Activated T-cell treated with anti-CD3 and anti-CD28 coated beads, Interleukin-2, amount 50 U/mL, for 1 hour (primary cell): ENCODE data around the gene THOC5.
"Not testable (repeated sequence)": the region's sequence is repeated elsewhere in the genome, so short reads cannot be mapped to it uniquely, and the experiment has no call there.

ENCODE experiments used
- DNase-seq: peaks from one replicate; pipeline ENCODE4 v3.0.0-alpha.2; 2020

THOC5 gene

DNA sequence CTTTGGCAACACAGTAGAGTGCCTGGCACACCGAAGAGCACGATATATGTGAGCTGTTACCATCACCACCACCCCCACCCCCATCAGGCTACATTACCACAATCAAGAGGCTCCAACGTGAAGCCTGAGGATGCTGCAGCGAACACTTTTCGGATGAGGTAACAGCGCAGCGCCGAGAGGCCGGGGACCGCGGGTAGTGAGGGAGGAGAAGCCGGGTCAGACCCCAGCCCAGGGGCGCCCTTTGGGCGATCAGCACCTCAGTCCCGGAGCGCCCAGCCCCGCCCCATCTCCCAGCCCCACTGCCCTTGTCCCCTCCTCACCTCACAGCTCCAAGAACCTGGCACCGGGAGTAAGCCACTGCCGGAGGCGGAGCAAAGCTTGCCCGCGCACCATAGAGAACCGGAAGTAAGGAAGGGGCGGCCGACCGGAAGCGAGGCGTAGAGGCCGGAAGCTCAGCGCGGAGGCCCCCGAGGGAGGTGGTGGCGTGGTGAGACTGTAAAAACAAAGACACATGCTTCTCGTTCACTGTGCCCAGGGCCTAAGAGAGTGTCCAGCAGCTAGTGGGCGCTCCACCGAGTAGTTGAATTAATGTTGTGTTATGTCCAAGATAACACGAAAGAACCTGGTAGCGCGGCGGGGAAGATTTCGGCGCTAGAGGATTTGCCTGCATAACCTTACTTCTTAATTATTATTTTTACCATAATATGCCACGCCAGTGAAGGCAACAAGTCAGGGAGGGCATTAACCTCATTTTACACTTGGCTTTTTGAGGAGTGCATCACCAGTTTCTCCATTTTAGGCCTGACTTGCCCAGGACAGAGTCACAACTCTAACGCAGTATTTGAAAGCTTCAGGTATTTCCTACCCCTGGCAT is at the start of gene THOC5:
Gene THOC5, minus strand, starts transcription at position 407 of the 874 bp plus-strand sequence. CDS start 4,610 bp downstream, outside the sequence.
- DNase-seq, result peak; percentile 86

- DNase-seq, result no peak
Measured at GRCh38 chr22:29598684-29599020, 45.1 kb upstream of the THOC5 start.

DNA sequence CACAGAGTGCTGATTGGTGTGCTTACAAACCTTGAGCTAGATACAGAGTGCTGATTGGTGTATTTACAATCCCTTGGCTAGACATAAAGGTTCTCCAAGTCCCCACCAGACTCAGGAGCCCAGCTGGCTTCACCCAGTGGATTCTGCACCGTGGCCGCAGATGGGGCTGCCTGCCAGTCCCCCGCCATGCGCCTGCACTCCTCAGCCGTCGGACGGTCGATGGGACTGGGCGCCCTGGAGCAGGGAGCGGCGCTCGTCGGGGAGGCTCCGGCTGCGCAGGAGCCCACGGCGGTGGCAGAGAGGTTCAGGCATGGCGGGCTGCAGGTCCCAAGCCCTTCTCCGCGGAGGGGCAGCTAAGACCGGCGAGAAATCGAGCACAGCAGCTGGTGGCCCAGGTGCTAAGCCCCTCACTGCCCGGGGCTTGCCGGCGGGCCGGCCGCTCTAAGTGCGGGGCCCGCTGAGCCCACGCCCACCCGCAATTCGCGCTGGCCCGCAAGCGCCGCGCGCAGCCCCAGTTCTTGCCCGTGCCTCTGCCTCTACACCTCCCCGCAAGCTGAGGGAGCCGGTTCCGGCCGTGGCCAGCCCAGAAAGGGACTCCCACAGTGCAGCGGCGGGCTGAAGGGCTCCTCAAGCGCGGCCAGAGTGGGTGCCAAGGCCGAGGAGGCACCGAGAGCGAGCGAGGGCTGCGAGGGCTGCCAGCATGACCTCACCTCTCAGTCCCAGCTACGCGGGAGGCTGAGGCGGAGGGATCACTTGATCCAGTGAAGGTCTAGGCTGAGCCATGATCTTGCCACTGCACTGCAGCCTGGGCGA is 44.5 kb upstream of the THOC5 start:
- not testable (repeated sequence) for DNase-seq

DNA sequence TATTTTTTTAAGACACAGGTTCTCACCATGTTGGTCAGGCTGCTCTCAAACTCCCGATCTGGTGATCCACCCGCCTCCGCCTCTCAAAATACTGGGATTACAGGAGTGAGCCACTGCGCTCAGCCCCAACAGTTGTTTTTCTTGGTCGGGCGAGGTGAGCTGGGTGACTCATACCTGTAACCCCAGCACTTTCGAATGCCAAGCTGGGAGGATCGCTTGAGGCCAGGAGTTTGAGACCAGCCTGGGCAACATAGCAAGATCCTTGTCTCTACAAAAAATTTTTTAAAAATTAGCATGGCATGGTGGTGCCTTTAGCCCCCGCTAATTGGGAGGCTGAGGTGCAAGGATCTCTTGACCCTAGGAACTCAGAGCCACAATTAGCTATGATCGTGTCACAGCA is 42.9 kb upstream of the THOC5 start:
- no peak for DNase-seq

DNA sequence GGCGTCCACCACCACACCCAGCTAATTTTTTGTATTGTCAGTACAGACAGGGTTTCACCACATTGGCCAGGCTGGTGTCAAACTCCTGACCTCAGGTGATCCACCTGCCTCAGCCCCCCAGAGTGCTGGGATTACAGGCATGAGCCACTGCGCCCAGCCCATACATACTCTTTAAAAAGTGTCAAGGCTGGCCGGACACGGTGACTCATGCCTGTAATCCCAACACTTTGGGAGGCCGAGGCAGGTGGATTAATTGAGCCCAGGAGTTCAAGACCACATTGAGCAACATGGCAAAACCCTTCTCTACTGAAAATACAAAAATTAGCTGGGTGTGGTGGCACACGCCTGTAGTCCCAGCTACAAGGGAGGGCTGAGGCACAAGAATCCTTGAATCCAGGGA is 40.9 kb upstream of the THOC5 start:
- not testable (repeated sequence) for DNase-seq

DNA sequence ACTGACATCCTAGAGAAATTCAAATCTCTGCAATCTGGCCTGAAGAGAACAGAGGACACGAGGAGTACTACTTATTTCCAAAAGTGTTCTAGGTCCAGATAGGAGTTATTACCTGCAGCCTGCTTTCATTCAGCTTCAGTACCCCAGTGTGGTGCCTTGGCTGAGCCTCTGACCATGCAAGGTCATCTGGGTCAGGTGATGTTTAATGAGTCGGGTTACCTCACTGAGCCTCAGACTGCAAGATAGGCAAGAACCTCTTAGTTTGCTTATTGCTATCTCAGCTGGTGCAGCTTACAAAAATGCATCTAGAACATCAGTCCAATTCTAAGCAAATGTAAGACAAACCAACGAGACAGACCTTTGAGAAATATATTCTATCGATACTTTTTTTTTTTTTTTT is 40.4 kb upstream of the THOC5 start:
- no peak for DNase-seq

DNA sequence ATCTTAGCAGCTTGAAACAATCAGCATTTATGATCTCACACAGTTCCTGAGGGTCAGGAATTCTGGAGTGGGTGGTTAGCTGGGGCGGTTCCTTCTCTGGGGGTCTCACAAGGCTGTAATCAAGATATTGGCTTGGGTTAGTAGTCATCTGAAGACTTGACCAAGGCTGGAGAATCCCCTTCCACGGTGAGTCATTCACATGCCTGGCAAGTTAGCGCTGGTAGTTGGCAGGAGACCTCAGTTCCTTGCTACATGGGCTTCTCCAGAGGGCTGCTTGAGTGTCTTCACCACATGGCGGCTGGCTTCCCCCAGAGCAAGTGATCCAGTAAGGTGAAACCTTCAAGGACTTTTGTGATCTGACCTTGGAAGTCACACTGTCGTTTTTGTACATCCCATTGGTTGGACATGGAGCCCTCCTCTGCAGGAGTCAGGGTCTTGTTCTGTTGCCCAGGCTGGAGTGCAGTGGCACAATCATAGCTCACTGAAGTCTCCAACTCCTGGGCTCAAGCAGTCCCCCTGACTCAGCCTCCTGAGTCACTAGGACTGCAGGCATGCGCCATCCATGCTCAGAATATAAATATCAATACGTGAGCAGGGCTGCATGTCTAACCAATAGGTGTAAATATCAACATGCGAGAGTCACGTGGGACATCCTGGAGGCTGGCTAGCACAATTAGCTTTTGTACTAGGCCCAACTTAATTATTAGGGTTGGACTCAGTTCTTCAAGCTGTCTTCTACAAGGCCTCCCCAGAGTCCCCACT is 34.6 kb upstream of the THOC5 start:
- no peak for DNase-seq

- not testable (repeated sequence) for DNase-seq
Measured at GRCh38 chr22:29586193-29586705, 32.7 kb upstream of the THOC5 start.

- no peak for DNase-seq
Measured at GRCh38 chr22:29584975-29585374, 31.4 kb upstream of the THOC5 start.

DNA sequence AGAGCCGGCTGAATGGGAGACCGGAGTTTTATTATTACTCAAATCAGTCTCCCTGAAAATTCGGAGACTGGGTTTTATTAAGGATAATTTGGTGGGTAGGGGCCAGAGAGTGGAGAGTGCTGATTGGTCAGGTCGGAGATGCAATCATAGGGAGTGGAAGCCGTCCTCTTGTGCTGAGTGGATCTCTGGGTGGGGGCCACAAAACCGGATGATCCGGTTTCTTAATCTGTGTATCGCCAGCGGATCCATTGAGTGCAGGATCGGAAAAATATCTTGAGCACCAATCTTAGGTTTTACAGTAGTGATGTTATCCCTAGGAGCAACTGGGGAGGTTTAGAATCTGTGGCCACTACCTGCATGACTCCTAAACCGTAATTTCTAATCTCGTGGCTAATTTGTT is 28.2 kb upstream of the THOC5 start:
- no peak for DNase-seq

DNA sequence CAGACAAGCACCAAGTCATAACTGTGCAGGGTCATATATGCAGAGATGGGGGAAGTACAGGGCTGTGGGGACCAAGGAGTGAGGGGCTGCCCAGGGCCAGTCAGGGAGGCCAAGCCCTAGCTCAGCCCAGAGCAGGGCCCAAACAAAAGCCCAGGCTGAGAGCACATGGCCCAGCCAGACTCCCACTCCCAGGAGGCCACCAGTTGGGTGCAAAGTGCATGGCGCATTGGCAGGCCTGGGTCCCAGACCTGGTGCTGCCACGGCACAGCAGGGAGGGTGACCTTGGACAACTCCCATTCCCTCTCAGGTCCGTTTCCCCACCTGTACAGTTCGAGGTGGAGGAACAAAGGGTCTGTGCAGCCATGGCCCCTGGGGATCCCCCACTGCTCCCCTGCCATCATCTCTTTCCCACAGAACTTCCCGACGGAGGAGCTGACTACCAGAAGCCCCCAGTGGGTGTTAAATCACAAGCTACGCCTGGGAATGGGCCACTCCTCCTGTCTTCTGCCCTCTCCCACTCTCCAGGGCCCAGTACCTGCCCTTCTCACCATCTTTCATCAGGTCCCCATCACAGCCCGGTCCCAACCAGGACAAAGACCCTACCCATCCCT is 26.7 kb upstream of the THOC5 start:
- peak; percentile 24 for DNase-seq

DNA sequence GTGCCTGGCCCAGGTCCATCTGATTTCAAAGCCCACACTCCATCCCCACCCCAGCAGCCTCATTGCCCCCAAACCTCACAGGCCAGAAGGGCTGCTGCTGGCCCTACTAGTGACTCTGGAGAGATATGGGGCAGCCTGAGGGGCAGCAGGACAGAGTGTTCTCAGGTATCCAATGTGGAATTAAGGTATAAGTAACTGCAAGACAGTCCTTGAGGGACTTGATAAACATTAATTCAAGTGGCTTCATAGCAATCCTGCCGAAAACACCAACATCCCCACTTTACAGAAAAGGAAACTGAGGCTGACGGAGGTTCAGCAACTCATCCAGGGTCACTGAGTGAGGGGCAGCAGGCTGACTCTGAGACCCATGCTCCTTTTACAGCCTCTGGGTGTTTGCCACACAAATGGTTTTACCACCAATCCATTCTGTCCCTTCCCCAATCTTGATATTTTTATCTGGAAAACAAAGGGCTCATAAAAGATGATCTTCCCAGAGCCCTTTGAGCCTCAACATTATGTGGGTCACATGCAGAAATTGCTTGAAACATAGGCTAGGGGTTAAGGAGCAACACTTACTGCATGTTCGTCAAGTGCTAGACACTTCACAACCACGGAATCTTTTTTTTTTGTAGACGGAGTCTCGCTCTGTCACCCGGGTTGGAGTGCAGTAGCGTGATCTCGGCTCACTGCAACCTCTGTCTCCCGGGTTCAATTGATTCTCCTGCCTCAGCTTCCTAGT is 25.1 kb upstream of the THOC5 start:
- DNase-seq, result no peak

DNA sequence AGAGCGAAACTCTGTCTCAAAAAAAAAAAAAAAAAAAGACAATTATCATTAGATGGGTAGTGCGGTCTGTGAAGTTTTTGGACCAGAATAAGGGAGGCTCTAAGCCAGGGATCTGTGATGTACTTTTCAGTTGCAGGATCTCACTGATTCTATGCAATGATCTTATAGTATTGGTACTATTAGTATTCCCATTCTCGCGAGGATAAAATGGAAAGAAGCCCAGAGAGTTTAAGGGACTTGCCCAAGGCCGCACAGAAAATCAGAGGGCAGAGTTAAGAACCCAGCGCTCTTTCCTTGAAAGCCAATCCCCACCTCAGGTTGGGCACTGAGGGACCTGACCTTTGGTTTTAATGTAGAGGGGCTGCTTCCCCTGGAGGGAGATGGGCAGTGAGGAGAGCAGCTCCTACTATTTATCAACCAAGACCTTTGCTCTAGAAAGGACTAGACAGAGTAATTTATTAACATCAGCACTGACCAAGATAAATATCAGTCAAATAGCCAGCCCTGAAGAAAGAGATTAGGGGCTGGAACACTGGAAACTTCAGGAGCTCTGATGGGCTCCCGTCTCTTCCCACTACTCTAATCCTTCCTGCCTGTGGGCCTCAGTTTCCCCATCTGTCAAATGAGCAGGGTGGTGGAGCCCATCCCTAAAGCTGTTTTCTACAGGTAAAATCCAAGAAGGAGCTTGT is 21.3 kb upstream of the THOC5 start:
- no peak for DNase-seq

GRCh38 chr22:29570912-29571549 is 17.5 kb upstream of the THOC5 start:
- DNase-seq, result no peak

GRCh38 chr22:29570456-29570855 is 16.9 kb upstream of the THOC5 start:
- DNase-seq, result no peak

DNA sequence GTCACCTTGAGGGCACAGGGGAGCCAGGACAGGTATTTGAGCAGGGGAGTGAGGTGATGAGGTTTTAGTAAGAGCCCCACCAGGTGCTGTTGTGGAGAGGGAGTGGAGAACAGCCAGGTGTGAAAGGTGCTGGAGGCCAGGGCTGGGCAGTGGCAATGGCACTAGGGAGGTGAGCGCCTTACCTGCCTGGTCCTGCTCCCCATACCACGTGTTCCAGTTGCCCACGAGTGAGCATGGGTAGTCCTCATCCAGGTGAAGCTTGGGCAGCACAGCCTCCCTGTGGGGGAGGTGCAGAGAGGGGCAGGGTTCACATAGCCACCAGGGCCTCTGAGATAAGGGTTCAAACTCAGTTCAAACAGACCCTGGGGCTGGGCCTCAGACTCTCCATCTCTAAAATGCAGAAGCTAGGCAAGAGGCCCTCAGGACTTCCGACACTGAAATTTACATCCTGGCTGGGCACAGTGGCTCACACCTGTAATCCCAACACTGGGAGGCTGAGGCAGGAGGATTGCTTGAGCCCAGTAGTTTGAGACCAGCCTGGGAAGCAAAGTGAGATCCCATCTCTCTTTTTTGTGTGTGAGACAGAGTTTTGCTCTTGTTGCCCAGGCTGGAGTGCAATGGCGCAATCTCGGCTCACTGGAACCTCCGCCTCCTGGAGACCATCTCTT is 15.6 kb upstream of the THOC5 start:
- DNase-seq, result no peak

GRCh38 chr22:29567338-29567737 is 13.8 kb upstream of the THOC5 start:
- no peak for DNase-seq

DNA sequence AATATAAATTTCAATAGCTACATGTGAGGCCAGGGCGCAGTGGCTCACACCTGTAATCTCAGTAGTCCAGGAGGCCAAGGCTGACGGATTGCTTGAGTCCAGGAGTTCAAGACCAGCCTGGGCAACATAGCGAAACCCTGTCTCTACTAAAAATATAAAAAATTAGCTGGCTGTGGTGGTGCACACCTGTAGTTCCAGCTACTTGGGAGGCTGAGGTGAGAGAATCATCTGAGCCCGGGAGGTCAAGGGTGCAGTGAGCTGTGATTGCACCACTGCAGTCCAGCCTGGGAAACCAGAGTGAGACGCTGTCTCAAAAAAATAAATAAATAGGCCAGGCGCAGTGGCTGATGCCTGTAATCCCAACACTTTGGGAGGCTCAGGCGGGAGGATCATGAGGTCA is 13.0 kb upstream of the THOC5 start:
- not testable (repeated sequence) for DNase-seq

DNA sequence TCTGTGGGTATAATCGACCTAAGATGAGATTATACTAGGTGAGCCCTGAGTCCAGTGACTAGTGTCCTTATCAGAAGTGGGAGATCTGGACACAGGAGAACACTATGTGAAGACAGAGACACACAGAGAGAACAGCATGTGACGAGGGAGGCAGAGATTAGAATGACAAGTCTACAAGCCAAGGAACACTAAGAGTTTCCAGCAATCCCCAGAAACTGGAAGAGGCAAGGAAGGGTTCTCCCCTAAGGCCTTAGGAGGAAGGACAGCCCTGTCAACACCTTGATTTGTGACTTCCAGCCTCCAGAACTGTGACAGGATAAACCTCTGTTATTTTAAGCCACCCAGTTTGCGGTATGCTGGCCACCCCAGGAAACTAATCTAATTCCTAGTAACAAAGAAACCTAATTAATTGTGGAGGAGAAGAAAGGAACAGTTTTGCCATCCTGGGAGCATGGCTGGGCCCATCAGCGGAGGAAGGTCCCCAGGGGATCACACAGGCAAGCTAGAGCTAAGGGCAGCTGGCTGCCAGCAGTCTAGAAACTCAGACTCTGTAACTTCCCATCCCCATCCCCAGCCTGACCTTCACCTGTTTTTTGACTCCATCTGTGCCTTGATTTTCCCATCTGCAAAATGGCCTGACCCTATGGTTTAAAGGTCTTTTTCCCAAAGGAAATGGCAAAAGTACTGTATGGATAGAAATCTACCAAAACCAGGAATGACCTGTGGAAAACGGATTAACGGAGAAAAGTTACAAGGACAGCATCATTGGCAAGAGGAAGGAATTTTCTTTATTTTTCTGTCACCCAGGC is 10.3 kb upstream of the THOC5 start:
- DNase-seq, result no peak
